ENCODE data around the gene SERPINE1.

DNA sequence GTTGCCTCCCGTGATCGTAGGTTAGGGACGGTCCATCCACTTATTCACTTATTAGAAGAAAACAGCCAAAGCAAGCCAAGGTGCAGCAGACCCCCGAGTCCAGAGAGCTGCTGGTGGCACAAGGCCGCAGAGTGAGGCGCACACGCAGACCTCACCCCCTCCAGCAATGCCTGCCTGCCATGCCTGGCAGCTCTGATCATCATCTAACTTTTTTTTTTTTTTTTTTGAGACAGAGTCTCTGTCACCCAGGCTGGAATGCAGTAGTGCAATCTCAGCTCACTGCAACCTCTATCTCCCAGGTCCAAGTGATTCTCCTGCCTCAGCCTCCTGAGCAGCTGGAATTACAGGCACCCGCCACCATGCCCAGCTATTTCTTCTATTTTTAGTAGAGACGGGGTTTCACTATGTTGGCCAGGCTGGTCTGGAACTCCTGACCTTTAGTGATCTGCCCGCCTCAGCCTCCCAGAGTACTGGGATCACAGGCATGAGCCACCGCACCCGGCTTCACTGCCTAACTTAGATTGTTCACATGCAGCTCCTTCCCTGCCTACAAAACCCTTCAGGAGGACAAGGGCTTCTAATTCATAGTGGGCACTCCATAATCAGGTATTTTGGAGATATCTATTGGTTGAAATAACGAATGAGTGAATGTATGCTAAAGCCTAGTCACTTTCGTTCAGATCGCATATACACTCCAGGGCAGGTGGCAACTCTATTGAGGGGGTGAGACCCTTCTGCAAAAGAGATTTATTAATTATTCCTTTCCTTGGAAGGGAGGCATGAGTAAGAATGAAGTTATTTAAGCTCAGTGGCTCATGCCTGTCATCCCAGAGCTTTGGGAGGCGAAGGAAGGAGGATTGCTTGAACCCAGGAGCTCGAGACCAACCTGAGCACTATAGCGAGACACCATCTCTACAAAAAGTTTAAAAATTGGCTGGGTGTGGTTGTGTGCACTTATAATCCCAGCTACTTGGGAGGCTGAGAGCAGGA, 25.8 kb upstream of the SERPINE1 start:
- no peak for TF ChIP-seq CTCF (IDR thresholded peaks at IDR 0.05)
- TF ChIP-seq POLR2A (IDR thresholded peaks at IDR 0.05) = no peak
